ENCODE measurements around the gene CAMTA1.

CAMTA1 gene

DNA sequence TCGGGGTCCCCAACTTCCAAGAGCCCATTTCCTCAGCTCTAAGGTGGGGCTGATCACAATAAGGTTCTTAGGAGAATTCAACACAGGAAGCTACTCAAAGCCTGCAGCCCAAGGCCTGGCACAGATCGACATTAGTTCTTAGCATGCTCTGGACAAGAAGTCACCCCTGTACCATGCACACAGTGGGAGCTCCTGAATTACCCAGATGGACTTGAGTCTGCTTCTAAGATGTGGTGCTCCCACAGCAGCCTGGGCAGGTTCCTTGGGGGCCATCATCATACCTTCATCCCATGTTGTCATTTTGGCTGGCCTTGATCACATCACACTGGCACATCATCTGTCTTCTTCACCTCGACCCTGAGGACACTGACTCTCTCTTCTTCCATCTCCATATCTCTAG lies 832.6 kb downstream of the CAMTA1 start:
- DNase-seq, result no peak

DNA sequence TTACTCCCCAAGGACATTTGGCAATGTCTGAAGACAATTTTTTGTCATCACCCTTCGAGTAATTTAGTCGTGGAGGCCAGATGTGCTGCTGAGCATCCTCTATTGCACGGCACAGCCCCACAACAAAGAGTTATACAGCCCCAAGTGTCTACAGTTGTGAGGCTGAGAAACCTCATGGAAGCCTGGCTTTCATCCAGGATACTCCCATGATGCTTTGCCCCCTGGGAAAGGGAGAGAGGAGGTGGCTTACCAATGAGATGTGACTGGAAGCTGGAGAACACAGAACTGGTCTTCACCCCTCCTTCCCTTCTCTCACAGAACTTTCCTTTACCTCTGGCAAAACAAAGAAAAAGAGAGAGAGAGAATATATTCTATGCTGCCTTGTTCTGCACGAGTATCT lies 834.9 kb downstream of the CAMTA1 start:
- no peak for DNase-seq

DNA sequence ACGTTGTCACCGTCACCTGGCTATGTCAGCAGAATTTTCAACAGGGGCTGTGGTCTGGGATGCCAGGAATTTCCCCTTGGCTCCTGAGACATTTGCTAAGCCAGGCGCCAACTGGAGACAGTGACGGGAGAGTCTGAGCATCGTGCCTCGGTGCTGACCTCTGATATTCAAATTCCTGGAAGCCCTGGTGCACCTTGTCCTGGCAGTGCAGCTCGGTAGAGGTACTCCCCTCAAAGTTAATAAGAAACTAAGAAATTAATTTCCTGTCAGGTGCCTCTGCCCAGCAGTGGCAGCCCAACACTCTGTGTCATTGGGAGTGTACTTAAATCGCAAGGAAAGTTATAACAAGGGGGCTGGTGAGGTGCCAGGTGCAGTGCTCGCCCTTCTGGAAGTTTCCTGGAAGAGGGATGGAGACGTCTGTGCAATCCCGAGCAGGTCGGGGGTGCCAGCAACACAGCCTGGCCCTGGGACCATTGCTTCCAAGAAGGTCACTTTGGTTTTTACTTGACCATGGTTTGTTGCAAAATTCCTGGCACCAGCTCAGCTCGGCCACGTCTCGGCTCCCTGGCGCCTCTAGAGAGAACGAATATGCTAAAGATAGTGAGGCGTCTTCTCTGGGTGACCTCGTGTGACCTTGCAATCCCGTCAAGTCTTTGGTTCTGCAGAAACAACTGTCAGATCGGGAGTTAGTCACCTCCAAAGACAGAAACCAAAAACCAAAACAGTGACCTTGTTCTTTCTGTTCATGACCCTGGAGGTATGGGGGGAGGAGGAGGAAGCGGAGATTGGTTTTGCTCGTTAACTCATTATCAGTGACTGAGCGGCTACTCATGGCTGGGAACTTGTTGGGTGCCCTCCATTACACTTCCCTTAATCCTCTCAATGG lies 836.3 kb downstream of the CAMTA1 start:
- peak; percentile 79 for DNase-seq

DNA sequence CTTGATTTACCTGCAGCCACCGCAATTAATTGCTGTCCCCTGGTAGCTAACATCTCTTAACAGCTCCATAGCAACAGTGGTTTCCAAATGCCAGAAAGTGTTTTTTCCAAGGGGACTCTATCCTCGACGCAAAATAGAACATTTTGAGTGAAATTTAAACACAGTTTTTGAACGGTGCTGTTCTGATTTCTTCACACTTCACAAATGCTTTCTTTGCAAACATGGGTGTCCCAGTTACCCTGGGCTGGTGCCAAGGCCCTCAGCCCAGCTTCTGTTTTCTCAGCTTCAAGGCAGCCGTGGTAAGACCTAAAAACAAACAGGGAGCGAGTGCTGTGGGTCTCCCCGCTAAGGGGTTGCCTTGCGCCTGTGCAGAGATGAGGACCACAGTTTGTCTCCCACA lies 838.6 kb downstream of the CAMTA1 start:
- no peak for DNase-seq

DNA sequence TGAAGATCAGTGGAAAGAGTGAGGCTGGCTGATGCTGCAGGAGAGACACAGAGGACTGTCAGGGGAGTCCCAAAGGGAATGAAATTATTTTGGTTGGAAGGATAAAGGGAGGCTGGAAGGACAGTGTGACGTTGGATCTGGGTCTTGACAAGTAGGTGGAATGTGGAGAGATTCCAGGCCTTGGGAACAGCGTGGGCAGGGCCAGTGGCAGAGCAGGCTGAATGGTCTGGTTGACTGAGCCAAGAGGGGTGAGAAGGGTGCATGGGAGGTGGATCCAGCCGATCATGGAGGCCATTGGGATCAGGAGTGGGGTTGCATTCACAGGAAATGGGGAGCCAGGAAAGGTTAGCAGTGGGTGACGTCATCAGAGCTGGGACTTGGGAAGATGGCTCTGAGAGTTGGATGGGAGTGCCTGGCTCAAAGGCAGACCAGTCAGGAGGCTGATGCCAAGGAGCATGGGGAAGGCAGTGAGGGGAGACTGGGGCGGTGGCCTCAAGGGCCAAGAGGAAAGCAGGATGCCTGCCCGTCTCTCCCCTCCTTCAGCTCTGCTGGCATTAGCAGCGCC lies 839.6 kb downstream of the CAMTA1 start:
- no peak for DNase-seq

DNA sequence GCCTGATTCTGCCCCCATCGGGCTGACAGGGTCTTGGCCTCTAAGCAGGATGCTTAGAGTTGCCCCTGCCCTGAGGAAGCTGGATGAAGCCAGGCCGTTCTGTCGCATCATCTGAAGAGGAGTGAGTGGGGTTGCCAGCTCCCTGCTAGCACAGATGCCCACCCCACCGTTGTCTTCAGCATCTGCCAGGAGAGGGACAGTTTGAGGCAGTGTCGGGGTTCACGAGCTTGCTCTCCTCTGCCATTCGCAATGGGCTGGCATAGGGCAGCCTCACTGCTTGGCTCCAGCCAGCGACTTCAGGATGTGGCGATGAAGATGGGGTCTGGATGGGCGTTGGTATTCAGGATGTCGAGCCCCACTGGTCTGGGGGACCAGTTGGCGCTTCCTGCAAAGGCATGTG lies 840.1 kb downstream of the CAMTA1 start:
- DNase-seq, result no peak

DNA sequence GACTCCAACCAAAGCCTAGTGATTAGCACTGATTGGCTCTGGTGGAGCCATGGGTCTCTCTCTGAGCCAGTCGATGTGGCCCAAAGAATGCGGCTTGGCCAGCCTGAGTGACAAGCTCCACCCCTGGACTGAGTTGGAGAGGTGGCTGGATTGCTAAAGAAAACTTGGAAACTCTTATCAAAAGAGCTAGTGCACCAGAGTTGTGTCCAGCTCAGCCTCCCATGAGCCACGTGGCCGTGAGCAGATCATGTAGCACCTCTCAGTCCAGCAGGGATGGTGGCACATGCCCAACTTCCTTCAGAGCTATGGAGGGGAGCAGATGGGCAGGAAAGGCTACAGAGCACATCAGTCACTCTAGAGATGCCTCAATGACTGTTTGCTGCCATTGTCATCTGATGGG lies 843.0 kb downstream of the CAMTA1 start:
- no peak for DNase-seq

DNA sequence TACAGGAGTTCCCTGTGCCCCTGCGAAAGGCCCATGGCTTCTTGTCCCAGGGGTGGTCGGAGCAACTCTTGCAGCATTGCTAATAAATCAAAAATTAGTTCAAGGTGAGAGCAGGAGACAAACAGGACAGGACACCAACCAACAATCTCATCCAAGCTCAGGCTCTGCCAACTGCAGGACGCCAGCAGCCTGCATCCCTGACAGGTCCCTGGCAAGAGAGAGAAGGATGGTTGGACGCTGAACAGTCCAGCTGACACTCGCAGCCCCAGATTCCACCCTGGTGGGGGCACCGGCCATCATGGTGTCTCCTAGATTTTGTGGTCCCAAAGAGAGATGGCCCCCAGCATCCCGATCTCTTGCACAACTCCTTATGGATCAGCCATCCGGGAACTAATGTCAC lies 843.8 kb downstream of the CAMTA1 start:
- DNase-seq, result no peak

DNA sequence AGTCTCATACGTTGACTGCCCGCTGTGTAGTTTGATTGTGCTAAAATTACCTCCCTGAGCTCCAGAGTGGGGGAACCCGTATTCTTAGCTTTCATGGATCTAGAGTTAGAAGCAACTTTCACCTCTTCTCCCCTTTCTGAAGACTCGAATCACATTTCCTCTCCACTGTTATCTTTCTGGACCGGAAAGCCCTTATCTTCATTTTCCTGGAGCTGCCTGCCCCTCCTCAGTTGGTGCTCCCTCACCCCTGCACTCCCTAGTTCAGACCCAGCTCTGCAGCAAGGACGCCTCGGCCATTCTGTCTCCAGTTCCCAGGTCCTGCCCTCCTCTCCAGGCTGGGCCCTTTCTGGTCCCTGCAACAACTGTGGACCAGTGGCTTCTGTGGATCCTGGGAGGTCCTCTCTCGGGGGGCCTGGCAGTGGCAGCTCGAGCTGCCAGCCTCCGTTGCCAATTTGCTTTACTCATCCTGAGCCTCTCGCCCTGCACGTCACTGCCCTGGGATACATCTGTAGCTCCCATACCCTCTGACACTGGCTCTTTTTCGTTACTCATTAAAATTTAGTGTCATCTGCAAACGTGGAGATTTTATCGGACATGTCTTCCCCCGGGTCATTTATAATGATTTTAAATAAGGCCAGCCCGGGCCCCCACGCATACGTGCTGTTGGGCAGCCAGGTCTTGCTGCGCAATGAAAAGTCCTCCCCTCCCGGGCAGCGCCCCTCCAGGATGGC lies 844.4 kb downstream of the CAMTA1 start:
- DNase-seq, result no peak

DNA sequence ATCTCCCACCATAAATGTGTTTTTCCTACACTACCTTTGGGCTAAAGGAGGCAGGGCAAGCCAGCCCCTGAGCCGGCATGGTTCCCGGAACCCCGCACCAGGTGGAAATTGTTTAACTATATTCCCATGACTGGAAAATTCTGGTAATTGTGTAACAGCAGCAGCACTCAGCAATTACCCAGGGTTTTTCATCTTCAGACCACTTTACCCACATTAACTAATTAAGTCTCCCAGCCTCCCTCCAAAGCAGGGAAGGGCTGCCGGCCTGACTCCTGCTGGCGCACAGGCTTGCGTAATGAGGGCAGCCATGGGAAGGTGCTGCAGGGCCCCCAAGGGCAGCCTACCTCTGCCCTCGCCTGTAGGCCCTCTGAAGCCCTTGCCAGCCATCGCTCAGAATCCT lies 845.1 kb downstream of the CAMTA1 start:
- no peak for DNase-seq

DNA sequence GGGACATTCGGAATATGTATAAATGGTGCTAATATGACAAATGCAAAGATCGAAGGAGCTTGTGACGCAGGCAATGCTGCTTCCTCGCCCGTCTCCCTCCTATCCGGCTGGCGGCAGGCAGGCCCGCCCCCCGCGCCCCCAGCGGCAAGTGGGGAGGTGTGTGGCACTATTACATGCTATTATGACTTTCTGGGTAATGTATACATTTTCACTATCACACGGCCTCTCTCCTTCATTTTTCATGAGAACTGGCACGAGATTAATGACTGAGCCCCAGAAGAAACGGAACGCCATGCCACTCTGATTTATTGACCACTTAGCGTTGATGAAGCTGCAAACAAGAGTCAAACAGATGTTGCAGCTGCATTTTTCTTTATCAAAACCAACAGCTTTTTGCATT lies 846.9 kb downstream of the CAMTA1 start:
- DNase-seq, result no peak

DNA sequence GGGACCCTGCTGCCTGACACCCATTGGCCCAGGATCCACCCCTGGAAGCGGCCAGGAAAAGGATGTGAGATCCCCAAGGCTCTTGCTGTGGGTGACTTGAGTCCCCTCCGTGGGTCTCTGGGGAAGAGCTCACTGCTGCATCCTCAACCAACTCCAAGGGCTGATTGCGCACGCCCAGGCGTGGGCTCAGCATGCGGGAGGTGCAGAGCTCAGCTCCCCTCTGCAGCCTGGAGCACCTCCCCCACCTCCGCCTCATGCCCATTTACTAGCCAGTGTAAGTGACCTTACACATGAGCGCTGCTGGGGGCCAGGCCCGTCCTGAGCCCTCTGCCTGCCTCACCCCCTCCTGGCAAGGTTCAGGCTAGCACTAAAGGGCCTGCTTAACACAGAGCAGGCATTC lies 847.4 kb downstream of the CAMTA1 start:
- no peak for DNase-seq

DNA sequence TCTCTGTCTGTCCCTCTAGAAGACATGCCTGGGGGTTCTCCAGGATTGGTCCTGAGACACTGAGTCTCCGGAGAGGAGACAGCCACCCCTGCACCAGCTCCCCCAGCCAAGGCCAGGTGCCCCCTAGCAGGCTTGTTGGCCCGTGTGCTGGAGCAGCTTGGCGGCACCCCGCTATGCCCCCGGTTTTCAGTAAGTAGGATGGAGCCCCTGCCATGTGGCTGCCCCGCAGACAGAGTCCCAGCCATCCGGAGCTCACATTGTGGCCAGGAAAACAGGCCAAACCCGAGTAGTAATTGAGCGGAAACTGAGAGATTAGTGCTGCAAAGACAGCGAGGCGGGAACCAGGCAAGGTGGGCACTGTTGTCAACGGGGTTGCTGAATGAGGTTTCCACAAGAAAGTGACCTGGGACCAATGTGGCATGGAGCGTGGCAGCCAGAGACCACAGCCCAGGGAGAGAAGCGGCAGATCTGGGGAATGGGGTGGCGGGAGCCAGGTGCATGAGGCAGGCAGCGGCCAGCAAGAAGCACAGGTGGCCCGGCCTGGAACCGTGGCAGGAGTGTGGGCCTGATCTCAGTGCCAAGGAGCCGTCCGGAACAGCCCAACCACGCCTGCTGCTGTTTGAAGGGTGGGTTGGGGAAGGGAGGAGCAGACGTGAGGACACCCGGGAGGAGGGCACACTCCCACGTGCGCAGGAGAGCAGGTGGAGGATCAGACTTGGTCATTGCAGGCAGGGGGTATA lies 848.4 kb downstream of the CAMTA1 start:
- no peak for DNase-seq

DNA sequence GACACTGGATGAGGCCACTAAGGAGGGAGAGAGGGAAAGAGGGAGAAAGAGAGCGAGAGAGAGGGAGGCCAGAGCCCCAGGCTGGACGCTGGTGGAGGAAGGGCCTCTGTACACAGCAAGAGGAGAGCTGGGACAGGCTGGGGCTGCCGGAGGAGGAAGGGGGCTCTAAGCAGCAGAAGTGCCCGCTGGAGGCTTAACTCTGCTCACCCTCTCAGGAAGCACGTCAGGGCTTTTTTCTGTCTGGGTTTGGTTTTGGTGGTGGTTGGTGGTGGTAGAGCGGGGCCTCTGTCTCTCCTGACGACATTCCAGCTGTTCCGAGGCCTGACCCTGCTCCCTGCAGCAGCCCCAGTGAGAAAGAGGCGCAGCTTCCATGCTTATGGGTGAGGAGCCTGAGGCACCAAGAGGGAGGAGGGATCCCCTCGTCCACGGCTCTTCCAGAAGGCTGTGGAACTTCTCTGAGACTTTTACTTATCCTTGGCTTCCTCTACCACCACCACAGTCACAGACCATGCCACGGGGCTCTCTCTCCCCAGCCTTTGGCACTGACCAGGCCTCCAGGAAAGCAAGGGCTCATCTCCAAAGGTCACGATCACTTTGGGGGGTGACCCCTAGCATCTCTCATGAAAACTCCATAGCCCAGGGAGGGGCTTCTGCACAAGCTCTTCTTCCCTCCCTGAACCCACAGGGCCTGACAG lies 849.4 kb downstream of the CAMTA1 start:
- DNase-seq, result no peak

DNA sequence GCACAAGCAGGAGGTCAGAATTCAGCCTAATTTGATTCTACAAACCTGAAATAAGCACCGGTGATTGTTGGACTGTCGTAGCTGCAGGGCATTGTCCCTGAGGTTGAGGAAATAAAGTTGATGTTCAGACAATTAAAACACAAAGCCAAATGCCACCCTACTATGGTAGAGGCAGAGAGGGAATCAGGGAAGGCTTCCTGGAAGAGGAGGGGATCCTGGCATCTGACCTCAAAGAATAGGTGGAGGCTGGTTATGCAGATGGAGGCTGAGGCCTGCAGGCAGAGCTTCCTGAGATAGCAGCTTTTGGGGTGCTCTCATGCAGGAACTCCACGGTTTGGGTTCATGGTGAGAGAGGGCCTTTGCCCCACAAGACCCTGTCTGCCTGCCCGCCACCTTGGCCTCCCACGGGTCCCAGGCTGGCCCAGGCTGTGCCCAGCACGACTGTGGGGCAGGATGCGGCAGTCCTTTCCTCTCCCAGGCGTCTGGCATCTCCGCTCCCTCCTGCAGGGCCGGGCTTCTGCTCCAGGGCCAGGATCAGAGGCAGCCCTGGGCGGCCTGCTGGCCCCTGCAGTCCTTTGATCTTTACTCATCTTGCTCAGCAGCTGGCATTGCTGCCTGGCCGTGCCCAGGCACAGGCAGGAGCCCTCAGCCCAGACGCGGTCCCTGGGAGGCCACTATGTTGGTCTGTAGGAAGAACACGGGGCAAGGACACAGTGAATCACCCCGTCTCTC lies 851.7 kb downstream of the CAMTA1 start:
- no peak for DNase-seq

DNA sequence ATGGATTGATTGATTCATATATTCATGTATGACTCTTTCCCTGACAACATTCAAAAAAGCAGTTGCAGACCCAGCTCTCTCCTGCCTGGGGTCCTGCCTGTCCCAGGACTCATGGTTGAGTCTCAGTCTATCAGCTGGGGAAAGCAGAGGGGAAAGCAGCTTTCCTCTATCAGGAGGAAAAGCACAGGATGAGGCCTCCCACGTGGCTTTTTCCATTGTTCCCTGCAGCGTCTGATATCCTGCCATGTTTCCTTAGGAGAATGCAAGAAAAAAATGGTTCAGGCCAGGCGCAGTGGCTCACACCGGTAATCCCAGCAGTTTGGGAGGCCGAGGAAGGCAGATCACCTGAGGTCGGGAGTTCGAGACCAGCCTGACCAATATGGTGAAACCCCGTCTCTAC lies 852.8 kb downstream of the CAMTA1 start:
- DNase-seq, result no peak

DNA sequence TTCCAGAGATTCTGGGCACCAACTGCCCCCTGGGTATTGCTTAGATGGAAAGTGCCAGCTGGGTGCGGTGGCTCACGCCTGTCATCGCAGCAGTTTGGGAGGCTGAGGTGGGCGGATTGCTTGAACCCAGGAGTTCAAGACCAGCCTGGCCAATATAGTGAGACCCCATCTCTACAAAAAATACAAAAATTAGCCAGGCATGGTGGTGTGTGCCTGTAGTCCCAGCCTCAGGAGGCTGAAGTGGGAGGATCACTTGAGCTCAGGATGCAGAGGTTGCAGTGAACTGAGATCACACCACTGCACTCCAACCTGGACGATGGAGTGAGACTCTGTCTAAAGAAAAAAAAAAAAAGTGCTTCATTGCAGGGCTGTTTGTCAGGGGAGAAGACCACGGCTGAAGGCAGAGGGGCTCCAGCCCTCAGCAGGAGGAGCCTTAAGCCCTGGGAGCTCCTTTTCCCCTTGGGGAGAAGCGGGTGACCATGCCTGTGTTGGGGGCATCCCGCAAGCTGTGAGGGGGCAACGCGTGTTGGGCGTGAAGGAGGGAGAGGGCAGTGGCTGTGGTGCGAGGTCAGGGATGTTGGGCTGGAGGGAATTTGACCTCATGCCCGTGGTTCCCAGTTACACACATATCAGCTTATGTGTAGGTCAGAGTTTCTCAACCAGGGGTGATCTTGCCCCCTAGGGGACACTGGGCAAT lies 854.3 kb downstream of the CAMTA1 start:
- DNase-seq, result no peak

DNA sequence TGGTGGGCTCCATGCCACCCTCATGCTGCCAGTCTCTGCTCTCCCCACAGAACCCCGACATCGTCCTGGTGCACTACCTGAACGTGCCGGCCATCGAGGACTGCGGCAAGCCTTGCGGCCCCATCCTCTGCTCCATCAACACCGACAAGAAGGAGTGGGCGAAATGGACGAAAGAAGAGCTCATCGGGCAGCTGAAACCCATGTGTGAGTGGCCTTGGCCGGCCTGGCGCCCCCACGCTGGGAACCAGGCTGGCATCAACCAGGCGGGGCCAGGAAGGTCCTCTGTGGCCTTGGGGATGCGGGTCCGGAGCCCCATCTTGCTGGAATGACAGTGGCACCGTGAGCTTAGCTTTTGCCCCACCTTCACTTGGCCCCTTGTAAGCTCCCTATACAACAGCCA lies 855.1 kb downstream of the CAMTA1 start:
- no peak for DNase-seq

DNA sequence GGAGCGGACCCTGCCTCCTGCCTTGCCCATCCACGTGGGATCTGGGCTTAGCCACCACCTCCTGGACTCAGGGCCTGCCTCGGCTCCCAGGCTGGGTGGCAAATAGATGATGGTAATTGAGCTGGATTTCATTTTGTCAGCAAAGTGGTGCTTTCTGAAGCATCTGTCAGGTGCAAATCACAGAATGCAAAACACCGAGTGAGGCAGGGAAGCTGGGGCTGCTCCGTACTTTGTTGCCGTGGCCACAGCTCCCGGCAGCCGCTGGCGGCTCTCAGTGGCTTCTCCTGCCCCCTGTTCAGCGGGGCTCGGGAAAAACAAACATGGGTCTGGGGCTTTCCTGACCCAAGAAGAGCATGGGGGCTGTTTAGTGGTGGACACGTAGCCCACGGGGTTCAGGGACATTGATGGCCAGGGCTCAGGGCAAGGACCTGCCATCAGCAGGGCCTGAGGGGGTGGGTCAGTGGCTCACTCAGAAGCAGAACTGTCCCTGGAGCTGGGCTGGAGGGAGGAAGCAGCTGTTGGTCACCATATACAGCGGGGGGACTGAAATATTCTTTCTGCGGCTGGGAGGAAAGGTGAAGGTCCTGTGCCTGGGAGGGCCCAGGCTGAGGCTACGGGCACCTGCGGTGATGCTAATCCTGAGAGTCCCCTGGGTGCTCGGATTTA lies 855.8 kb downstream of the CAMTA1 start:
- no peak for DNase-seq

DNA sequence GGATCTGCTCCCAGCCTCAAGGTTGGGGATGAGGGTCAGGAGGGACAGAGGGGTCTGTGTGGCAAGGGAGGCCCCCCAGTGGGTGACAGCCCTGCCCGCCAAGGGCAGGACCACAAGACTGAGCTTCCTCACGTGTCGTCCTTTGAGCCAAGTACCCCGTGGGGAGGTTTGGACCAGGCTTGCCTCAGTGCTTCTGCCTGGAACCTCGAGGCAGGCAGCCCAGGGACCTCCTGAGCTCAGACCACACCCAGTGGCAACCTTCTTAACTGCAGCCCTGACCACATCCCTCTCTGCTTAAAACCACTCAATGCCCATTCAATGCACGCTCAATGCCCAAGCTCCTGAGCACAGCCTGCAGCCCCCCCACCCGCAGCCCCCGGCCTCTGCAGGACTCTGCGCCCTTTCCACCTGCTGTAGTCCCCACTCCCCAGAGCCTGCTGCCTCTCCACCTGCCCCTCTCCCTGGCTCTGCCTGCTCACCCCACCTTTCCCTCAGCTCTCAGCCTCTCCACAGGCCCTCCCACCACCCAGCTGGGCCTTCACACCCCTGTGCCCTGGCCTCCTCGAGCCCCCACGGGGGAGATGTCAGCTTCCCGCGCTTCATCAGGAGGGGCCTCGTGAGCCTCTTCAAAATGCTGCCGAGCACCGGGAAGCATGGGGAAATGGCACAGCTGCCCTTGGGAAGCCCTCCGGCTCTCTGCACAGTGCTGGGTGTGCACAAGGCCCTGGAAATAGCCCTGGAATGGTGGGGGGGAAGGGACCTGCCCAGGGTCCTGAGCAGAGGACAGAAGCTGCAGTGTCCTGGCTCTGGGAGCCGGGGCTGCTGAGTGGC lies 856.5 kb downstream of the CAMTA1 start:
- DNase-seq, result no peak
